Hepatocyte (in vitro differentiated cells): ENCODE measurements around the gene STIMATE. TPM values are rescaled to one million over a fixed set of nuclear protein-coding genes. Genes with fewer than 3 reads are reported as not detected.
A peak's percentile ranks its signal among the peaks of the same experiment; 100 is the strongest.

ENCODE experiments used
- DNase-seq: peaks from one replicate; pipeline ENCODE4 v3.0.0-alpha.2; 2016; ENCODE audit warnings: low spot score
- H2AFZ ChIP-seq: fragments of 200-600 bp; sonication (generic); 2 replicates; pipeline ENCODE4 v1.6.0; 2016; ENCODE audit warnings: antibody characterized with exemption, mild to moderate bottlenecking
- H3K27ac ChIP-seq: fragments of 200-600 bp; sonication (generic); 2 replicates; pipeline ENCODE4 v1.5.1; 2016; ENCODE audit warnings: mild to moderate bottlenecking
- H3K27me3 ChIP-seq: fragments of 200-600 bp; sonication (generic); 2 replicates; pipeline ENCODE4 v1.6.1; 2016
- H3K36me3 ChIP-seq: fragments of 200-600 bp; sonication (generic); replicated peaks from 2 replicates; pipeline ENCODE4 v1.5.1; 2016; ENCODE audit warnings: low read depth; ENCODE audit not compliant: insufficient read depth
- H3K4me1 ChIP-seq: fragments of 200-600 bp; sonication (generic); 2 replicates; pipeline ENCODE4 v1.5.1; 2016; ENCODE audit warnings: mild to moderate bottlenecking, moderate library complexity; ENCODE audit not compliant: insufficient read depth
- H3K4me2 ChIP-seq: fragments of 200-600 bp; sonication (generic); 2 replicates; pipeline ENCODE4 v1.6.0; 2016
- H3K4me3 ChIP-seq: fragments of 200-600 bp; sonication (generic); 2 replicates; pipeline ENCODE4 v1.5.1; 2016; ENCODE audit warnings: mild to moderate bottlenecking
- H3K79me2 ChIP-seq: fragments of 200-600 bp; sonication (generic); 2 replicates; pipeline ENCODE4 v1.6.0; 2017; ENCODE audit warnings: mild to moderate bottlenecking
- H3K9me2 ChIP-seq: fragments of 200-600 bp; sonication (generic); replicated peaks from 2 replicates; pipeline ENCODE4 v1.6.0; 2017; ENCODE audit warnings: mild to moderate bottlenecking; ENCODE audit not compliant: insufficient read depth
- H3K9me3 ChIP-seq: fragments of 200-600 bp; sonication (generic); 2 replicates; pipeline ENCODE4 v1.5.1; 2016; ENCODE audit warnings: low read depth, mild to moderate bottlenecking
- H4K20me1 ChIP-seq: fragments of 200-600 bp; sonication (generic); 2 replicates; pipeline ENCODE4 v1.6.0; 2016; ENCODE audit warnings: mild to moderate bottlenecking; ENCODE audit not compliant: insufficient read depth, poor library complexity, severe bottlenecking
- CTCF ChIP-seq: fragments of 200-600 bp; sonication (generic); IDR thresholded peaks from 2 replicates; pipeline ENCODE4 v1.5.1; 2016; ENCODE audit warnings: antibody characterized with exemption, mild to moderate bottlenecking; ENCODE audit not compliant: poor library complexity
- EZH2 ChIP-seq: fragments of 200-600 bp; sonication (generic); IDR thresholded peaks from 2 replicates; pipeline ENCODE4 v1.6.1; 2016; ENCODE audit warnings: antibody characterized with exemption, mild to moderate bottlenecking, borderline replicate concordance
- EZH2phosphoT487 ChIP-seq: fragments of 200-600 bp; sonication (generic); IDR thresholded peaks from one replicate; pipeline ENCODE4 v1.6.1; 2018; ENCODE audit warnings: antibody characterized with exemption, mild to moderate bottlenecking, low read depth, moderate library complexity; ENCODE audit not compliant: unreplicated experiment, severe bottlenecking
- WGBS: methylation state at CpG from one replicate; pipeline ENCODE4 v1.1.6; 2016; ENCODE audit warnings: low lambda C conversion rate; ENCODE audit errors: missing lambda C conversion rate; 5-methylcytosine and 5-hydroxymethylcytosine counted together
- polyA plus RNA-seq: library from polyadenylated mRNA; unstranded; fragments of >200 nt; fragmentation: Nextera tagmentation; extraction: Ambion mirVana; gene quantifications from 2 replicates; pipeline ENCODE4 v1.2.1, GENCODE V29; 2016
- total RNA-seq: library from RNA; depleted of rRNA; stranded (reverse); fragments of >200 nt; gene quantifications from 2 replicates; pipeline ENCODE4 v1.2.3, GENCODE V29; 2014

The STIMATE gene
- total and polyA plus RNA-seq, 2 experiments from 2014 or later, result 14.5 to 20.4 TPM

- H3K9me2 ChIP-seq, result no peaks in the 10 kb centered on the region
- no peak overlapping the region for H2AFZ ChIP-seq
- no peaks in the 10 kb centered on the region for H3K36me3 ChIP-seq
- 84% methylated on average over 6 of the region's 7 CpGs for WGBS
- no peaks in the 10 kb centered on the region for H3K9me3 ChIP-seq
- H3K4me2 ChIP-seq, result no peak overlapping the region
- no peak overlapping the region for H3K27ac ChIP-seq
- no peaks in the 10 kb centered on the region for H4K20me1 ChIP-seq
- H3K79me2 ChIP-seq, result no peaks in the 10 kb centered on the region
- no peak for DNase-seq
- no peaks in the 10 kb centered on the region for H3K4me1 ChIP-seq
- no peak for TF ChIP-seq EZH2phosphoT487
- TF ChIP-seq CTCF, result peak; percentile 38
- no peak for TF ChIP-seq EZH2
- H3K27me3 ChIP-seq, result no peaks in the 10 kb centered on the region
- H3K4me3 ChIP-seq, result no peak overlapping the region
Observed at GRCh38 chr3:52845691-52846431, 51.5 kb downstream of the STIMATE start.

DNA sequence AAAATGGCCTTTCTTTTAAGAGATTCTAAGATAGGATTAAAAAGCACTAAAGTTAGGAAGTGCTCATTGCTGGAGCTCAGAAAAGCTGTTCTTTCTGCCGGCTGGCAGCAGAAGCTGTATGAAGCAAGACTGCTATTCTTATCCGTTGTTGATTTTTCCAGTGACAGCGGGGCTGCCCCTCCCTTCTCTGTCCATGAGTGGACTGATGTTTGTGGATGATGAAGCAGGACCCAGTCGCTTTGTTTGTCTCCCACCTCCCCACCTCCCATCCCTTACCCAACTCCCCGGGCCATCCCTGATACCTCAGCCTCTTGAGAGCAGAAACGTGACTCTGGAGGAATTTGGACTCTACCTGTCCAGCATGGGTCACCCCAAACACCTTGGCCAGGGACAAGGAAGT lies 52.2 kb downstream of the STIMATE start:
- Histone ChIP-seq H3K27me3 (no peaks in the 10 kb centered on the region), H3K36me3 (no peaks in the 10 kb centered on the region)

DNA sequence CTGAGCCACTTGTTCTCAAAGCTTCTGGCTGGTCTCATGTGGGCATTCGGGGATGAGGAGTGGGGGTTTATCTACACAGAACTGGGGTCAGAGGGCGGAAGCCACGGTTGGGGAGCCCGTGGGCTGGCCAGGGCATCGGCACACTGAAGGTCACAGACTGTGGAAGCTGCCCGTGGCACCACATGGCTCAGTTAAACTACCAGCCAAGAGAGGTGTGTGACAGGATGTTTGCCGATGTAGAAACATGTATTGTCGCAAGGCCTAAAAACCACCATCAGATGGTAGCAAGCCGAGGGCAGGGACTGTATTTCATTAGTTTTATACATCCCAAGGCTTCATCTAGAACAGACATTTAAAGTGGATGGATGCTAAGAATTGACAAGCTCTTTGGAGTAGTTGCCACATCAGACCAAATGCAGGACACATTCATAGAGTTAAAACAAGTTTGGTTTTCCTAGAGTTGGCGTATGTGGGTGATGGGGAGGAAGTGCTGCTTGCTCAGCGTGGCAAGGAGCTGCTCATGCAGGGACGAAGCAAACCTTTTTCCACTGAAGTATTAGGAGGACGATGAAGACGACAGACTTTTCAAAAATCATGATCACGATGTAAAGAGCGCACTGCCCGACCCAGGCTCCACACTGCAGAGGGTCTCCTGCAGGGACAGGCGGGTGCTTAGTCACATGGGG lies 52.9 kb downstream of the STIMATE start:
- no peaks in the 10 kb centered on the region for H3K79me2 ChIP-seq
- no peaks in the 10 kb centered on the region for H4K20me1 ChIP-seq
- no peak overlapping the region for H3K4me2 ChIP-seq
- no peak overlapping the region for H2AFZ ChIP-seq
- H3K9me3 ChIP-seq, result no peaks in the 10 kb centered on the region
- H3K4me1 ChIP-seq, result no peaks in the 10 kb centered on the region
- H3K36me3 ChIP-seq, result no peaks in the 10 kb centered on the region
- 95% methylated on average over 18 of the region's 18 CpGs for WGBS
- H3K9me2 ChIP-seq, result no peaks in the 10 kb centered on the region
- TF ChIP-seq EZH2phosphoT487 (no peak), EZH2 (no peak), CTCF (no peak)
- H3K4me3 ChIP-seq, result no peak overlapping the region
- H3K27ac ChIP-seq, result peak overlapping the region; percentile 2
- no peaks in the 10 kb centered on the region for H3K27me3 ChIP-seq
- no peak for DNase-seq

More for the DNA sequence above, 52.2 kb downstream of the STIMATE start:
- no peak overlapping the region for H2AFZ ChIP-seq
- no peaks in the 10 kb centered on the region for H3K9me3 ChIP-seq
- TF ChIP-seq EZH2, result no peak
- TF ChIP-seq CTCF, result no peak
- no peak for TF ChIP-seq EZH2phosphoT487
- H3K4me2 ChIP-seq, result no peak overlapping the region
- H3K9me2 ChIP-seq, result no peaks in the 10 kb centered on the region
- peak overlapping the region; percentile 2 for H3K27ac ChIP-seq
- no peak overlapping the region for H3K4me3 ChIP-seq
- no peaks in the 10 kb centered on the region for H3K4me1 ChIP-seq
- no peaks in the 10 kb centered on the region for H3K79me2 ChIP-seq
- H4K20me1 ChIP-seq, result no peaks in the 10 kb centered on the region
- DNase-seq, result peak; percentile 59
- 43% methylated on average over 6 of the region's 6 CpGs for WGBS
